Trophoblast cell (in vitro differentiated cells and primary cell): ENCODE measurements around the gene TBC1D7.
A peak's percentile ranks its signal among the peaks of the same experiment; 100 is the strongest.

Experiments used
- DNase-seq, 2 donors: peaks; one replicate each; pipeline ENCODE4 v3.0.0-alpha.2; 2016
- H2AFZ ChIP-seq: 2 replicates; pipeline ENCODE4 v1.6.1; 2013; ENCODE audit warnings: low read length, moderate library complexity, mild to moderate bottlenecking; ENCODE audit not compliant: insufficient read depth, poor library complexity
- H2AK5ac ChIP-seq: 2 replicates; pipeline ENCODE4 v1.6.1; 2013; ENCODE audit warnings: mild to moderate bottlenecking, low read length
- H2BK120ac ChIP-seq: 2 replicates; pipeline ENCODE4 v1.6.1; 2013; ENCODE audit warnings: low read length, mild to moderate bottlenecking, moderate library complexity; ENCODE audit not compliant: insufficient read depth, poor library complexity
- H2BK12ac ChIP-seq: 2 replicates; pipeline ENCODE4 v1.6.1; 2013; ENCODE audit warnings: mild to moderate bottlenecking, low read length, moderate library complexity
- H2BK5ac ChIP-seq: 2 replicates; pipeline ENCODE4 v1.6.1; 2013; ENCODE audit warnings: low read length, low read depth, moderate library complexity, mild to moderate bottlenecking; ENCODE audit not compliant: poor library complexity
- H3K14ac ChIP-seq: 2 replicates; pipeline ENCODE4 v1.6.1; 2013; ENCODE audit warnings: mild to moderate bottlenecking, low read length
- H3K18ac ChIP-seq: 2 replicates; pipeline ENCODE4 v1.6.1; 2013; ENCODE audit warnings: mild to moderate bottlenecking, low read length
- H3K23ac ChIP-seq: 2 replicates; pipeline ENCODE4 v1.6.1; 2013; ENCODE audit warnings: low read length
- H3K27ac ChIP-seq: 2 replicates; pipeline ENCODE4 v1.5.1; 2013; ENCODE audit warnings: low read depth, mild to moderate bottlenecking, inconsistent platforms, low read length, moderate library complexity
- H3K27me3 ChIP-seq: 2 replicates; pipeline ENCODE4 v1.6.1; 2013; ENCODE audit warnings: inconsistent platforms, mild to moderate bottlenecking, low read length, moderate library complexity; ENCODE audit not compliant: insufficient read depth
- H3K36me3 ChIP-seq, 2 experiments: 1 replicate in 1 of 2; 2 replicates in 1 of 2; pipeline ENCODE4 v1.6.1; 2013; ENCODE audit warnings: low read length in 2 of 2, mild to moderate bottlenecking in 2 of 2, moderate library complexity in 1 of 2; ENCODE audit not compliant: insufficient read depth in 2 of 2, control insufficient read depth in 1 of 2
- H3K4ac ChIP-seq: 2 replicates; pipeline ENCODE4 v1.6.1; 2013; ENCODE audit warnings: low read depth, mild to moderate bottlenecking, low read length, moderate library complexity
- H3K4me1 ChIP-seq, 2 experiments: 1 replicate in 1 of 2; 2 replicates in 1 of 2; pipeline ENCODE4 v1.6.1; 2013; ENCODE audit warnings: low read length in 2 of 2, mild to moderate bottlenecking in 2 of 2, moderate library complexity in 1 of 2; ENCODE audit not compliant: insufficient read depth in 2 of 2, control insufficient read depth in 1 of 2
- H3K4me2 ChIP-seq: 2 replicates; pipeline ENCODE4 v1.6.1; 2013; ENCODE audit warnings: inconsistent platforms, mild to moderate bottlenecking, low read length, moderate library complexity
- H3K4me3 ChIP-seq: 2 replicates; pipeline ENCODE4 v1.5.1; 2013; ENCODE audit warnings: mild to moderate bottlenecking, low read depth, low read length, inconsistent platforms
- H3K79me1 ChIP-seq: one replicate; pipeline ENCODE4 v1.6.1; 2013; ENCODE audit warnings: low read length
- H3K79me2 ChIP-seq: 2 replicates; pipeline ENCODE4 v1.6.1; 2013; ENCODE audit warnings: low read length, mild to moderate bottlenecking; ENCODE audit not compliant: control insufficient read depth, insufficient read depth, poor library complexity
- H3K9ac ChIP-seq: 2 replicates; pipeline ENCODE4 v1.6.1; 2013; ENCODE audit warnings: mild to moderate bottlenecking, low read length
- H3K9me3 ChIP-seq: 2 replicates; pipeline ENCODE4 v1.6.1; 2013; ENCODE audit warnings: low read depth, mild to moderate bottlenecking, control low read depth, inconsistent platforms, low read length; ENCODE audit not compliant: insufficient read depth
- H4K12ac ChIP-seq: 2 replicates; pipeline ENCODE4 v1.6.1; 2013; ENCODE audit warnings: low read depth, mild to moderate bottlenecking, low read length, moderate library complexity
- H4K8ac ChIP-seq: 2 replicates; pipeline ENCODE4 v1.6.1; 2013; ENCODE audit warnings: low read depth, mild to moderate bottlenecking, low read length, moderate library complexity
- H4K91ac ChIP-seq: one replicate; pipeline ENCODE4 v1.6.1; 2013; ENCODE audit warnings: low read depth, mild to moderate bottlenecking, low read length, moderate library complexity
- WGBS: extraction: QIAGEN DNeasy Blood & Tissue Kit; methylation state at CpG from one replicate; pipeline ENCODE4 v1.1.7; 2013; ENCODE audit warnings: missing lambda C conversion rate; ENCODE audit not compliant: insufficient read length, insufficient coverage; ENCODE audit errors: extremely low coverage; 5-methylcytosine and 5-hydroxymethylcytosine counted together

TBC1D7 gene

GRCh38 chr6:13275435-13275989, 52.8 kb downstream of the TBC1D7 start:
- no peak overlapping the region for H3K4me3 ChIP-seq
- H2AFZ ChIP-seq = no peak overlapping the region
- H3K18ac ChIP-seq = no peak overlapping the region
- H4K12ac ChIP-seq = no peak overlapping the region
- H4K91ac ChIP-seq = no peak overlapping the region
- H3K27me3 ChIP-seq = no peaks in the 10 kb centered on the region
- H3K23ac ChIP-seq = no peak overlapping the region
- no peaks in the 10 kb centered on the region for H3K36me3 ChIP-seq
- H3K79me1 ChIP-seq = peaks cover 2% of the 10 kb centered on the region
- H2BK12ac ChIP-seq = peak overlapping the region; percentile 86
- no peak overlapping the region for H4K8ac ChIP-seq
- peaks cover 17 to 18% of the 10 kb centered on the region in 2 experiments for H3K4me1 ChIP-seq
- WGBS = no CpG with 5 or more reads among the region's 8 CpGs
- peak overlapping the region; percentile 48 for H3K4ac ChIP-seq
- H3K9me3 ChIP-seq = no peaks in the 10 kb centered on the region
- H2BK120ac ChIP-seq = peak overlapping the region; percentile 27
- no peak overlapping the region for H3K27ac ChIP-seq
- no peaks in the 10 kb centered on the region for H3K79me2 ChIP-seq
- H2AK5ac ChIP-seq = no peak overlapping the region
- H3K4me2 ChIP-seq = no peak overlapping the region
- peak overlapping the region; percentile 12 for H2BK5ac ChIP-seq
- no peak for DNase-seq
- H3K14ac ChIP-seq = no peak overlapping the region
- H3K9ac ChIP-seq = no peak overlapping the region

- Histone ChIP-seq H3K4ac (peak overlapping the region; percentile 48), H2BK12ac (peak overlapping the region; percentile 86), H3K79me1 (peaks cover 2% of the 10 kb centered on the region), H3K23ac (no peak overlapping the region), H2AFZ (no peak overlapping the region), H3K27ac (no peak overlapping the region), H2AK5ac (peak overlapping the region; percentile 64), H2BK5ac (peak overlapping the region; percentile 12), H3K27me3 (no peaks in the 10 kb centered on the region), H3K9me3 (no peaks in the 10 kb centered on the region), H3K4me2 (no peak overlapping the region), H4K8ac (no peak overlapping the region), H3K18ac (no peak overlapping the region), H4K12ac (peak overlapping the region; percentile 32), H4K91ac (no peak overlapping the region), H2BK120ac (peak overlapping the region; percentile 27), H3K4me1 (peaks cover 17 to 19% of the 10 kb centered on the region in 2 experiments), H3K4me3 (no peak overlapping the region), H3K79me2 (no peaks in the 10 kb centered on the region), H3K36me3 (no peaks in the 10 kb centered on the region), H3K9ac (no peak overlapping the region), H3K14ac (peak overlapping the region; percentile 22)
- WGBS = no CpG with 5 or more reads among the region's 6 CpGs
- no peak for DNase-seq
These were observed 53.5 kb downstream of the TBC1D7 start for GRCh38 chr6:13274707-13275434.

GRCh38 chr6:13273931-13274706, 54.2 kb downstream of the TBC1D7 start:
- DNase-seq = no peak
- Histone ChIP-seq H2AFZ (no peak overlapping the region), H2BK120ac (no peak overlapping the region), H3K4me3 (no peak overlapping the region), H3K27ac (peak overlapping the region; percentile 39), H4K8ac (no peak overlapping the region), H3K4ac (no peak overlapping the region), H3K4me1 (peaks cover 17 to 20% of the 10 kb centered on the region in 2 experiments), H3K4me2 (peak overlapping the region; percentile 28), H4K12ac (no peak overlapping the region), H3K79me1 (peaks cover 2% of the 10 kb centered on the region), H4K91ac (peak overlapping the region; percentile 45), H2BK12ac (no peak overlapping the region), H3K18ac (no peak overlapping the region), H3K79me2 (no peaks in the 10 kb centered on the region), H2AK5ac (no peak overlapping the region), H3K9ac (no peak overlapping the region), H2BK5ac (no peak overlapping the region), H3K14ac (no peak overlapping the region), H3K36me3 (no peaks in the 10 kb centered on the region), H3K27me3 (no peaks in the 10 kb centered on the region), H3K23ac (no peak overlapping the region), H3K9me3 (no peaks in the 10 kb centered on the region)
- WGBS = no CpG with 5 or more reads among the region's 21 CpGs

- WGBS = no CpG with 5 or more reads among the region's 10 CpGs
- DNase-seq = no peak
- no peaks in the 10 kb centered on the region for H3K36me3 ChIP-seq
These were observed 55.0 kb downstream of the TBC1D7 start for GRCh38 chr6:13273202-13273930.

More at GRCh38 chr6:13273202-13273930, 55.0 kb downstream of the TBC1D7 start:
- H4K12ac ChIP-seq = no peak overlapping the region
- no peak overlapping the region for H2AFZ ChIP-seq
- no peak overlapping the region for H3K4me3 ChIP-seq
- H2BK12ac ChIP-seq = no peak overlapping the region
- no peak overlapping the region for H4K91ac ChIP-seq
- no peak overlapping the region for H2BK120ac ChIP-seq
- H3K27me3 ChIP-seq = no peaks in the 10 kb centered on the region
- no peak overlapping the region for H3K14ac ChIP-seq
- no peak overlapping the region for H3K23ac ChIP-seq
- no peak overlapping the region for H3K4me2 ChIP-seq
- no peaks in the 10 kb centered on the region for H3K79me2 ChIP-seq
- no peak overlapping the region for H3K18ac ChIP-seq
- no peak overlapping the region for H3K4ac ChIP-seq
- no peak overlapping the region for H2BK5ac ChIP-seq
- H3K9me3 ChIP-seq = no peaks in the 10 kb centered on the region
- no peak overlapping the region for H4K8ac ChIP-seq
- no peak overlapping the region for H2AK5ac ChIP-seq
- peaks cover 2% of the 10 kb centered on the region for H3K79me1 ChIP-seq
- H3K9ac ChIP-seq = no peak overlapping the region
- H3K27ac ChIP-seq = peak overlapping the region; percentile 39
- H3K4me1 ChIP-seq = peaks cover 17 to 20% of the 10 kb centered on the region in 2 experiments
